ENCODE data around the gene VGLL4.

VGLL4 gene

GRCh38 chr3:11653298-11654055 lies 9.8 kb upstream of the VGLL4 start:
- DNase-seq (ENCODE audit: low read depth in 2 of 2), result no peak

GRCh38 chr3:11651900-11652299 lies 8.2 kb upstream of the VGLL4 start:
- no peak for DNase-seq (ENCODE audit: low read depth in 2 of 2)

- no peak for DNase-seq (ENCODE audit: low read depth in 2 of 2)
Measured at GRCh38 chr3:11651477-11651876, 7.8 kb upstream of the VGLL4 start.

- no peak for DNase-seq (ENCODE audit: low read depth in 2 of 2)
Measured at GRCh38 chr3:11650391-11650790, 6.7 kb upstream of the VGLL4 start.

DNA sequence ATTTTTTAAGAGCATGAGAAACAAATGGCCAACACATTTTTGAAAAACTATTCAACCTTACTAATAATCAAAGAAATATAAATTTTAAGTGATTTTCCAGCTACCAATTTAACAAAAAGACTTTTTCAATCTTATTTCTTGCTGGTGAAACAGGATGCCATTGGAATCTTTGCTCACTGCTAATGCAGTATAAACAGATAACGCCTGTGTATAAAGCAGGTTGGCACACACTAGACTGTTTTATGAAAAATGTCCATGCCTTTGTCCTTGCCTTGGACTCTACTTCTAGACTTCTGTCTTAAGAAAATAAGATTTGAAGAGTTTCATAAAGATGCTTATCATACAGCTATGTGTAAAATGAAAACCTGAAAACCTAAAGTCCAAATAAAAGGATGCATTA lies 5.0 kb upstream of the VGLL4 start:
- DNase-seq (ENCODE audit: low read depth in 2 of 2), result no peak

GRCh38 chr3:11643201-11643603 lies 513 bp downstream of the VGLL4 start:
- no peak for DNase-seq (ENCODE audit: low read depth in 2 of 2)

DNA sequence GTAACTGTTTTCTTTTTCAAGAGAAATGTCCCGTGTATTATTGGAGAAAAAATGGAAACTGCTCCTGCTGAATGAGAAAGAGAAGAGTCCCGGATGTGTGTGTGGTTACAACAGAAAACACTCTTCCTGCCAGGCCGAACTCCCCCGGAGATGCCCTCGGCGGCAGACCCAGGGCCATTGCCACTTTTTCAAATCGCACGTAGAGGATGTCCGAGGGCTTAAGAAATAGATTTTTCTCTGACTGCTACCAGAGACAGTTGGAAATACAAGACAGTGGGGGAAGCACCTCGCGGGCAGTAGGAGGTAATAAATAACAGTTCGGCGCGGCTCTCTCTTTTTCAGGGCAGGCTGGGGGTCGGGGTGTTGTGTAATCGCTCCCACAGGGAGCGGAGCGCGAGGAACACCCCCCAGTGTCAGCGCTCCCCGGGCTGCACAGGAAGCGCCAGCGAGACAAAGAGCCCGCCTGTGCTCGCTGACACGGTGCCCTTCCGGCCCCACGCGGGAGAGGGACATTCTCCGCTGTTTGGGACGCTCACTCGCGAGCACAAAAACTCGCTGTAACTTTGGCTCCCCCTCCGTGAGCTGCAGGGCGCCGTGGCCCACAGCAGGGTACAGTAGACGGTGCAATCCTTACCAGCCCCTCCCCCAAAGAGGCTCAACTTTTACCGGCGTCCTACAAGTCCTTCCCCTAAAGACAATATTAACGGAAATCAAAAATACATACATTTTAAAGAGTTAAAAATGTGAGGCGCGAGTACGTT lies 1.1 kb downstream of the VGLL4 start:
- peak; percentile 56 to 64 for DNase-seq (ENCODE audit: low read depth in 2 of 2)

GRCh38 chr3:11641683-11642430 lies 1.9 kb downstream of the VGLL4 start:
- no peak for DNase-seq (ENCODE audit: low read depth in 2 of 2)

- no peak for DNase-seq (ENCODE audit: low read depth in 2 of 2)
Measured at GRCh38 chr3:11641316-11641682, 2.4 kb downstream of the VGLL4 start.

GRCh38 chr3:11640009-11640673 lies 3.6 kb downstream of the VGLL4 start:
- no peak for DNase-seq (ENCODE audit: low read depth in 2 of 2)

DNA sequence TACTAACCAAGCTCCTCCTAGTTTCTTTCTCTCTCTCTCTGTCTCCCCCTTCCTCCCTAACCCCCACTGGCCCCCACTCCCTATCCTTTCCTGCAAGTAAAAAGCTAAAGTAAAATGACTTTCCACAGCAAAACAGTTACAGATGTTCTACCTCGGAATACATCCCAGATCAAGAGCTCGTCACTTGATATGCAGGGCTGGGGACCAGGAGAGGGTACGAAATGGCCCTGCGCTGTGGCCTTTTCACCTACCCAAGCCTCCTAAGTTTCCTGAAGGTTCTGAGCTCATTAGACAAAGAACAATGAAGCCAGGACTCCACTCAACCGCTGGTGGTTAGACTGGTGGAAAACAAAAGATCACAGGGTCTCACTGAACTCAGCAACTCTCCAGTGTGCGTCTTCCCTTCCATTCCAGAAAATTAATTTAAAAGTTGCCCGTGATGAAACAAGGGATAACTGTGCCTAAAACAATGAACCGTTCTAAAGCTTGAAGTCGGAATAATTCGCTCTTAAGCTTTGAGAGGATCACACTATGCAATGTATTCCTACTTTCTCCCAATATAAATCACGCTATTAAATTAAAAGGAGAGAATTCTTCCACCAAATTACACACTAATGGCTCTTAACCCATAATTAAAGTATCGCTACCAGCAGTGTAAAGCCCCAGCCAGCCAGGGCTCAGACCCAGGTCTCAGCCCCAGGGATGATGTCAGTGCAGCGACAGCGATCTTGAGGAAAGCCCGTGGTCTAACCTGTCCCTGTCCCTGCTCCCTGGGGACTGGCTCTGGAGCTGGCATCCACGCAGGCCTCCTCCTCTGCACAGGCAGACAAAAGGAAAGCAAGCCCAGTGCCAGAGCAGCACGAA lies 5.0 kb downstream of the VGLL4 start:
- no peak for DNase-seq (ENCODE audit: low read depth in 2 of 2)

DNA sequence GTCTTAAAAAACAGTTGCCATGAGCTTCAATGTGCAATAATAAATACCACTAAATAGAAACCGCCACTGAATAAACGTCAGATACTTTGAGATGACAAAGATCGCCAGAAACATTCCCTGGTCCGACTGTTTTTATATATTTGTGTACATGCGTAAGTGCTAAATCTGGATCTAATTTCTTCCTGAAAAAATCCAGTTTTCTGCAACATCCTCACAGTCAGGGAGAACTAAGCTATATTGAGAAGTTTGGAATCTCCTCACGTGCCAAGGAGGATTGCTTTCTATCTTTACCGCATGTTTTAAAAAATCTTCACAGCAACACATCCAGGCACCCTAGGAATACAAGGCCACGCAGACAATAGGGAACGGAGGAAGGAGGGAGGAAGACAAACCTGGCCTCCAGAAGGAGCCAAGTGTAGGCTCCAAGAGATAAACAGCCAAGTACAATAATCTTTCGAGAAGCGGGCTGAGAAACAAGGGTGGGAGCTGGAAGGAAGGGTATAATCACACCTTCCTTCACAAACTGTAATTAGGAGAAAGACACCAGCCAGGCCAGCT lies 5.7 kb downstream of the VGLL4 start:
- no peak for DNase-seq (ENCODE audit: low read depth in 2 of 2)

- DNase-seq (ENCODE audit: low read depth in 2 of 2), result no peak
Measured at GRCh38 chr3:11636394-11636770, 7.3 kb downstream of the VGLL4 start.

- DNase-seq (ENCODE audit: low read depth in 2 of 2), result no peak
Measured at GRCh38 chr3:11635680-11636393, 7.9 kb downstream of the VGLL4 start.

DNA sequence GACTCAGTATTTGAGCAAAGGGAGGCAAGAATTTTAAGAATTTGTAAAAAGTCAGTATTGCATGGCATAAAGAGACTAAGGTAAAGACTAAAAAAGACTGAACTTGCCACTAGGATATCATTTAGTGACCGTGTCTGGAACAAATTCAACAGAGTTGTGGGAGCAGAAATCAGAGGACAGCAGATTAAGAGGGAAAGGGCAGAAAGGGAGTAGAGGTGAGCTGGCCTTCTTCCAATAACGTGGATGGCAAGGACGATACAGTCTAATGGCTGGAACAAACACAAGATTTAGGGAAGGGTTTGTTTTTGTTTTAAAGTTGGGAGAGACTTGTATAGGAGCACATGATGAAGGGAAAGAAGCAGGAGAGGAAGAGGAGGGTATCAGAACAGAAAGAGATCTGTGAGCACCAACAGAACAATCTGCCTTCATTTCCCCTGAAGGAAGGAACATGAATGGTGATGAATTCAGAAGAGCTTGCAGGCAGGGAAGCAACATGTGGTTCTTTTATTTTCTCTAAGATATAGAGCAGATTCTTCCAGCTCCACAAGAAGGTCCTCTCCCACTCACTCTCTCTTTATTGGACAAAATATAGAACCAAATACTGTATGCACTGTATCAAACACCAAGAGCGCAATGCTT lies 8.6 kb downstream of the VGLL4 start:
- DNase-seq (ENCODE audit: low read depth in 2 of 2), result no peak

DNA sequence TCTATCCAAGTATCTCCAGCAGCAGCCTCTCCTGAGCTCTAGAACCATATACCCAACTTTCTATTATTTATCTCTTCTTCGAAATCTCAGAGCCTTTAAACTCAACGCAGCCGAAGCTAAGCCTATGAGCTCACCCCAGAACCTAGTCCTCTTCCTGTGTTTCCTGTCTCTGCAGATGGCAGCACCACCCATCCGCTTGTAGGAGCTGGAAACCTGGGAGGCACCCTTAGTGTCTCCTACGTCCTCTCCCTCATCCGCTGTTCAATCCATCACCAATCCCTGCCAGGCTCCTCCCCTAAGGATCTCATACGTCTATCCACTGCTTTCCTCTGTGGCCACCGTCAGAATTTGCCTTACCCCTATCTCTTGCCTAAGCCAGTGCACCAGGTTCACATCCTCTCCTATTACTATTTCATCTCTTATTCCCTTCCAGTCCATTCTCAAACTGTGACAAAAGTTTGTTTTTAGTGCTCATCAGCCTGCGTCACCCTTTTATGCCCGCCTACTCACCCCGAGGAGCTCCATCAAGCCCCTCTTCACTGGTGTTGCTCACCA lies 9.6 kb downstream of the VGLL4 start:
- DNase-seq (ENCODE audit: low read depth in 2 of 2), result no peak

GRCh38 chr3:11632966-11633365 lies 10.7 kb downstream of the VGLL4 start:
- no peak for DNase-seq (ENCODE audit: low read depth in 2 of 2)

- no peak for DNase-seq (ENCODE audit: low read depth in 2 of 2)
Measured at GRCh38 chr3:11632564-11632963, 11.2 kb downstream of the VGLL4 start.

GRCh38 chr3:11631820-11632219 lies 11.9 kb downstream of the VGLL4 start:
- no peak for DNase-seq (ENCODE audit: low read depth in 2 of 2)
